MV-4-11 (cell line): ENCODE measurements around the gene SLCO1B3.

ENCODE experiments used
- DNase-seq: peaks from one replicate; lab custom pipeline; 2025; lab: John Stamatoyannopoulos, UW

The SLCO1B3 gene

DNA sequence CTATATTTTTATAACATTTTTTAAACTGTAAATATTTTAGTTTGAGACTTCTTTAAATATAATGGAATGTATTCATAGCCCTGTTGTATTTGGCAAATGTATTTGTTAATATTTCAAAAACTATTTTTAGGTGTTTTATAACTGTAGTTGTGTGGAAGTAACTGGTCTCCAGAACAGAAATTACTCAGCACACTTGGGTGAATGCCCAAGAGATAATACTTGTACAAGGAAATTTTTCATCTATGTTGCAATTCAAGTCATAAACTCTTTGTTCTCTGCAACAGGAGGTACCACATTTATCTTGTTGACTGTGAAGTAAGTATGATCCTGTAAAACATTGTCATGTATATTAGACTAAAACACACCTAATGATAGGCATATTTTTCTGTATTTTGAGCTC lies 72.8 kb downstream of the SLCO1B3 start:
- no peak for DNase-seq

- no peak for DNase-seq
These were observed 74.6 kb downstream of the SLCO1B3 start for GRCh38 chr12:20885116-20885515.

DNA sequence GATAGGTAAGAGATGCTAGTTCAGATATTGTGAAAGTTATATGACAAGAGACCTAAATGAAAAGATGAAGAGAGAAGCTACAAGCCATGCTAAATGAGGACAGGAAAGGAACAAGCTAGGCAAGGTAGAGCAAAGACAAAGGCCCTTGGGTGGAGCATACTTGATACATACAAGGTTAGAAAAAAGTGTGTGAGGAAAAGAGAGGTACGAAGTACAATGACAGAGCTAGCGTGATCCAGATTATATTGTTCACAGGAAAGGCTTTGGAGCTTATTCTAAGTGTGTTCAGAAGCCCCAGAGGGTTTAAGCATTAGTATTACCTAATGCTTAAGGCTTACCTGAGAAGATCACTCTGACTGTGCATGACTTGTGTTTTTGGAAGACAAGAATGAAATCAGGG lies 75.0 kb downstream of the SLCO1B3 start:
- no peak for DNase-seq

DNA sequence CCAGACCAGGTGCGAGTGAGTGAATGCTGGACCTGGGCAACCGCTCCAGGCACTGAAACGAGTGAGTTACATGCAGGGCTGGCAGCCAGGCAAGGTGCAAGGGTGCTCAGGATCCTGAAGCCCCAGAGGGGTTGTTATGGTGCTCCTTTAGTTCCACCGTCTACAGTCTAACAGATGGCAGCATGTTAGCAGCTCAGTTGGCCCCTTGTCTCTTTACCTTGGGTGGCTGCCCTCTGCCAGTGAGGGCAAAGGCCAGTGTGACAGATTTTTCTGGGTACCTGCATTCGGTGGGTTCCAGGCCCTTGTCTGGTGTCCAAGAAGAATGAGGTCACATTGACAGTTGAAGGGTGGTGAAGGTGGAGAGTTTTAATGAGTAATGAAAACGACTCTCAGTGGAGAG lies 106.8 kb downstream of the SLCO1B3 start:
- no peak for DNase-seq

GRCh38 chr12:20917819-20918218 lies 107.3 kb downstream of the SLCO1B3 start:
- DNase-seq, result no peak

GRCh38 chr12:20931894-20932293 lies 121.4 kb downstream of the SLCO1B3 start:
- no peak for DNase-seq

DNA sequence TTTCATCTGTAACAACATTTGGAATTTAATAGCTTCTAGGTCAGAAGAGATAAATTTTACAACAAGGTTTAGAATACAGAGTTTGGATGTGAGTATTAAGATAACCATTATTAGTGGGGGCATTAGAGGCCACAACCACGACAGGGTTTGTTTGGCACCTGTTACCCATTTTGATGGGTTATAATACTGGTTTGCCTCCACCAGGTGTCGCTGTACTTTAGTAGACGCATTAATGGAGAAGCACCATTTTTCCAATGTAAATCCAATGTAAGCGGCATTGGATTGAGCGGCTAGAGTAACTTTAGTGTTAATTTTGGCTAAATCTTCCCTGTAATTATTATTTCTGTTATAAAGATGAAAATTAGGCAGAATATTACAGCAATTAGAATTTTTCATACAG lies 136.2 kb downstream of the SLCO1B3 start:
- peak; percentile 3 for DNase-seq

DNA sequence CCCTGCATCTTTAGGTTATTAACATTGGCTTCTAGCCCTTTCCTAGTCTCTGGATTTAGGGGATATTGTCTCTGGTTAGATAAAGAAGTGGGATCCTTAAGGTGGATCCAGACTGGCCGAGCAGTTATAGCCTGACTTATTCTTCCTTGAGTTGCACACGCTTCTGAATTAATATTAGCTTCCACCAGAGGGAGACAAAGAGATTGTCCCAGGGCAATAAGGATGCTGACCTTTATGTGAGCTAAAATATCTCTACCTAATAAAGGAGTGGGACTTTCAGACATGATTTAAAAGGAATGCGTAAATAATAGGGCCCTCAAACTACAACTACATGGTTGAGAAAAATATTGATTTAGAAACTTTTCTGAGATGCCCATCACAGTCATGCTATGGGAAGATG lies 139.7 kb downstream of the SLCO1B3 start:
- DNase-seq, result peak; percentile 18

- DNase-seq, result no peak
These were observed 152.8 kb downstream of the SLCO1B3 start for GRCh38 chr12:20963303-20963702.

GRCh38 chr12:20963762-20964161 lies 153.3 kb downstream of the SLCO1B3 start:
- DNase-seq, result no peak
